GM21381 (cell line): ENCODE results near the gene ACSF3.
A peak's percentile ranks its signal among the peaks of the same experiment; 100 is the strongest.

Source experiments
- ATAC-seq: cut with Tn5 transposase; IDR thresholded peaks from one replicate; pipeline ENCODE4 v1.9.1; 2021; ENCODE audit warnings: mild to moderate bottlenecking, moderate library complexity; ENCODE audit not compliant: unreplicated experiment

ACSF3 gene

GRCh38 chr16:89106533-89107202 is 13.0 kb downstream of the ACSF3 start:
- no peak for ATAC-seq

- no peak for ATAC-seq
Measured at GRCh38 chr16:89107203-89107582, 13.5 kb downstream of the ACSF3 start.

GRCh38 chr16:89108416-89108815 is 14.8 kb downstream of the ACSF3 start:
- no peak for ATAC-seq

- ATAC-seq, result no peak
Measured at GRCh38 chr16:89110641-89111040, 17.0 kb downstream of the ACSF3 start.

GRCh38 chr16:89111263-89111662 is 17.6 kb downstream of the ACSF3 start:
- no peak for ATAC-seq

GRCh38 chr16:89112377-89113151 is 18.9 kb downstream of the ACSF3 start:
- no peak for ATAC-seq

GRCh38 chr16:89113152-89113547 is 19.5 kb downstream of the ACSF3 start:
- no peak for ATAC-seq

- no peak for ATAC-seq
Measured at GRCh38 chr16:89113661-89114060, 20.0 kb downstream of the ACSF3 start.

- no peak for ATAC-seq
Measured at GRCh38 chr16:89114159-89114981, 20.7 kb downstream of the ACSF3 start.

- peak; percentile 76 for ATAC-seq
Measured at GRCh38 chr16:89115216-89115861, 21.7 kb downstream of the ACSF3 start.

- ATAC-seq, result no peak
Measured at GRCh38 chr16:89116341-89117226, 22.9 kb downstream of the ACSF3 start.

- no peak for ATAC-seq
Measured at GRCh38 chr16:89117227-89117974, 23.7 kb downstream of the ACSF3 start.

- ATAC-seq, result no peak
Measured at GRCh38 chr16:89117975-89118289, 24.3 kb downstream of the ACSF3 start.

GRCh38 chr16:89118361-89119165 is 24.9 kb downstream of the ACSF3 start:
- ATAC-seq, result no peak

GRCh38 chr16:89119166-89119621 is 25.5 kb downstream of the ACSF3 start:
- no peak for ATAC-seq

GRCh38 chr16:89119661-89120141 is 26.0 kb downstream of the ACSF3 start:
- no peak for ATAC-seq

GRCh38 chr16:89120281-89120680 is 26.6 kb downstream of the ACSF3 start:
- no peak for ATAC-seq

- ATAC-seq, result no peak
Measured at GRCh38 chr16:89120921-89121351, 27.3 kb downstream of the ACSF3 start.
